Sigmoid colon (tissue), 4 donors: ENCODE measurements around the gene MRTFA.
A peak's percentile ranks its signal among the peaks of the same experiment; 100 is the strongest.

Experiments used
- CTCF ChIP-seq, 4 experiments: fragments of 450-650 bp in 3 of 4; fragments of 200-600 bp in 1 of 4; IDR thresholded peaks; one replicate each; pipeline ENCODE4 v1.5.1; 2016 to 2019; ENCODE audit warnings: antibody characterized with exemption in 4 of 4, mild to moderate bottlenecking in 3 of 4, moderate library complexity in 2 of 4
- EP300 ChIP-seq, 4 donors: sonication (generic); formaldehyde crosslinking; IDR thresholded peaks; one replicate each; pipeline ENCODE4 v1.6.1; 2017; ENCODE audit warnings: antibody characterized with exemption in 4 of 4
- POLR2AphosphoS5 ChIP-seq, 4 donors: sonication (generic); formaldehyde crosslinking; IDR thresholded peaks; one replicate each; pipeline ENCODE4 v1.6.1; 2017; ENCODE audit warnings: antibody characterized with exemption in 4 of 4

DNA sequence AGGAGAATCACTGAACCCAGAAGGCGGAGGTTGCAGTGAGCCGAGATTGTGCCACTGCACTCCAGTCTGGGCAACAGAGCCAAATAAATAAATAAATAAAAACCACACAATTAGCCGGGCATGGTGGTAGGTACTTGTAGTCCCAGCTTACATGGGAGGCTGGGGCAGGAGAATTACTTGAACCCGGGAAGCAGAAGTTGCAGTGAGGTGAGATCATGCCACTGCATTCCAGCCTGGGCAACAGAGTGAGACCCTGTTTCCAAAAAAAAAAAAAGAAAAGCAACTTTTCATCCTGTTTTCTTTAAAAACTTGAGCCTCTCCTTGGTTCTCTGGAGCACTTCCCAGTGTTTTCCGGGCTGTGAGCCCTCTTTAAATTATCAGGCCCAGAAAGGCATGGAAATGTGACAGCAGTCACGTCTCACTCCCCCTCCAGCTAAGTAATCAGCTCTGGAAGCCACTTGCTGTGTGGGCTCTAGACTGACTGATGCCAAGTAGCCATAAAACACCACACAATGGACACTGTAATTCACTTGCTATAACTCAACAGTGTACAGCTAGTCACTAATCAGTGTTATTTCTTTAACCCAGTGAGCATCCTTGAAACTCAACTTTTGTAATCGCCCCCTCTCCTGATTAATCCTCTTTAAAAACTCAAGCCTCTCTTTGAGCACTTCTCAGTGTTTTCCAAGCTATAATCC lies 29.8 kb upstream of the MRTFA start:
- TF ChIP-seq CTCF (IDR thresholded peaks at IDR 0.05) (no peak), EP300 (IDR thresholded peaks at IDR 0.05) (no peak), POLR2AphosphoS5 (IDR thresholded peaks at IDR 0.05) (peak in 1 of 4 donors; percentile 35)
